Measurements from ENCODE around the gene GNAI3.

- no peak for TF ChIP-seq EP300 (IDR thresholded peaks at IDR 0.05)
- TF ChIP-seq CTCF (IDR thresholded peaks at IDR 0.05): no peak
These were observed 5.8 kb upstream of the GNAI3 start for GRCh38 chr1:109542657-109543056.

Measured in esophagus muscularis mucosa (tissue), 3 donors.